Left renal cortex interstitium (tissue), 4 donors: ENCODE data around the gene SYT1. TPM values are rescaled to one million over a fixed set of nuclear protein-coding genes. Genes with fewer than 3 reads are reported as not detected.
A peak's percentile ranks its signal among the peaks of the same experiment; 100 is the strongest.

Source experiments
- DNase-seq, 4 donors: peaks; one replicate each; pipeline ENCODE4 v3.0.0-alpha.2; 2013; ENCODE audit warnings: low read depth in 4 of 4, low spot score in 2 of 4, missing footprints in 1 of 4
- polyA plus RNA-seq, 4 donors: library from polyadenylated mRNA; unstranded; fragments of 120-200 nt; gene quantifications; one replicate each; pipeline ENCODE4 v1.2.1, GENCODE V29; 2013; ENCODE audit not compliant: insufficient read length in 4 of 4

SYT1 gene
- polyA plus RNA-seq, 4 donors, result 17.5 to 27.4 (median 21.0) TPM

DNA sequence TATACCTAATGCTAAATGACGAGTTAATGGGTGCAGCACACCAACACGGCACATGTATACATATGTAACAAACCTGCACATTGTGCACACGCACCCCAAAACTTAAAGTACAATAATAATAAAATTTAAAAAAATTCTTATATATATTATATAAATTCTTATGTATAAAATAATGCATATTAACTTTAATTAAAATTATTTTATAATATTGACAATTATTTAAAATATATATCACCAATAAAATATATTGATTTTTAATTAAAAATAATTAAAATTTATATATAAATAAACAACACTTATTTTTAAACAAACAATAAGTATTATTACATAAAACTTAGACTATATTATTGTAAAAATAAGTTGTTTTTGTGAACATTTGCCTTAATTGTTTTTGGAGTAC lies 188.8 kb downstream of the SYT1 start:
- DNase-seq, result no peak

DNA sequence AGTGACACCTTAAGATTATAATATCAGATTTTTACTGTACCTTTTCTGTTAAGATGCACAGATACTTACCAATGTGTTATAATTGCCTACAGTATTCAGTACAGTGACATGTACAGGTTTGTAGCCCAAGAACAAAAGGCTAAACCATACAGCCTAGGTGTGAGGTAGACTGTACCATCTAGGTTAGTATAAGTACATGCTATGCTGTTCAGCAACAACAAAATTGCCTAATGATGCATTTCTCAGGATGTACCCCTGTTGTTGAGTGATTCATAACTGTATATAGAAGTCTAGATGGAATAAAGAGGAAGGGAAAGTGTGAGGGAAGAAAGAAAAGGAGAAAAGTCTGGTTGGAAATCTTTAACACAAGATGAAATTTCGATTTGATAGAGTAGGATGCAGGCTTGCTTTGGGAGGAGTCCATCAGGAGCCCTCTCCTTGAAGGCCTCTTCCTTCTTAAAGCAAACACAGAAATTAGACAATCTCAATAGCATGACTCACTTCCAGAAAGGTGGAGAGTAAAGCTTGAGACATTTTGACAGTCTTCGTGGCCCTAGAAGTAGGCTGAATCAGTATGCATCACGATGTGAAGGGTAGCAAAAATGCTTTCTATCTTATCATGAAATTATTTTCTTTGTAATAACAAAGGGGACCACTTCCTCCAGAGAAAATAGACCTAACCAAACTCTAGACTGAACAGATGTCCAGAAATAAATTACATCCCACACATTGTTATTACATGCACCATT lies 191.5 kb downstream of the SYT1 start:
- DNase-seq, result no peak

DNA sequence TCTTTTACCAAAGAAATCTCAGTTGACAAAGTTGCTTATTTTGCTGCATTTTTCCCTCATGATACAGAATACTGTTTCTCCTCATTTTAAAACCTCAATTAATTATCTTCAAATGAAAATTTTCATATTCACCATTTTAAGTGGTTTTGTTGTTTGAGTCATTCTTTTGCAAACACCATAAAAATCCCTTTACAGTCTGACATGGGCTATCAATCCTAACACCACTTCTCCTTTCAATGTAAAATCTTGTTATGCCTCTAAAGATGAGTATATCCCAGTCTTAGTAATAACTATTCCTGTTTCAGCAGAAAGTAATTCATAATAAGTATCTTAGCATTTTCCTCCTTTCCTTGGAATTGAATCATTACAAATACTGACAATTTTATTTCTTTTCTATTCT lies 192.2 kb downstream of the SYT1 start:
- DNase-seq, result no peak

DNA sequence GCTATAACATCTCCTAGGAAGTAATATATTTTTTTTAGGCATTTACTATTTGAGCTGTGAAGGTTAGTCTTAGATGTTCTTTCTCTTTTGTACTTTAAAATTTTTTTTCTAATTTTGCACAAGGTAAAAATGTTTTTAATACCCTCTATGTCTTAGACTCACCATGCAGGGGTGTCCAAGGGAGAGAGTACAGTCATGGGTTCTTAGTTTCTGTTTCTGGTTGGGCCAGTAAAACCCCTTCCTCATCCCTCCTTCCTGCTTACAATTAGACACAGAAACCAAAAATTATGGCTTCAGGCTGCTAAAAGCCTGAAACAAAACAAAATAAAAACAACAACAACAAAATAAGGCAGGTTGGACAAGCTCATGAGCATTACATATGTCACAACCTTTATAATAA lies 193.0 kb downstream of the SYT1 start:
- no peak for DNase-seq

DNA sequence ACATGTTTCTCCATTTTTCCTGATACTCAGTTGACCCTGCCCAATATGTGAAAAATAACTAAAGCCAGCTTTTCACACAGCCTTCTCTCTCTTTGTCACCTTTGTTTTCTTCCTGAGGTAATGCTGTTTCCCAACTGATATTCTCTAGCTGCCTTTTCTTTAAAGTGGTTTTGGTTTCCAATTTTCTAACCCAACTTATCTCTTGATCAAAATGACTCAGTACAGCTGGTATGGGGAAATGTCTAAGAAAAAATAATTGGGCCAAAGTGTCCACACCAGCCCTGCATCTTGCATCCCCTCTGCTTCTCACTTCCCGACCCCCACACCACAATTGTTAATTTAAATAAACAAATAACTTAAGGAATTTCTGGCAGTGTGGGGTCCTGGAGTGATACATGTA lies 193.8 kb downstream of the SYT1 start:
- DNase-seq, result no peak

DNA sequence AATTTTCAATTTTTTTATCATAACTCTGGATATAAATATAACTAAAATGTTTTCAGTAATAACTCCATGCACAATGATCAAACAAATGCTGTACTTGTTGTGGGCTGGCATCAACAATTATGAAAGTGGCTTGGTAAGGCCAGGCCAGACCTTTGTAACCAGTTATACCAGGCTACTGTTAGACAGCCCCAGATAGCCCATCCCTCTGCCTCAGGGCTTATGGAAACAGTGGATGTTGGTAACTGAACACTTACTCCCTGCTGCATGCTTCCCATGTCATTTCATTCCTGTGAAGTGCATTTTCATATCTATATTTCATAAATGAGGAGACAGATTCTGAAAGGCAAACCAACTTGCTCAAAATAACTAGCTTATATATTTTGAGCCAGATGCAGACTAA lies 195.0 kb downstream of the SYT1 start:
- DNase-seq, result no peak

DNA sequence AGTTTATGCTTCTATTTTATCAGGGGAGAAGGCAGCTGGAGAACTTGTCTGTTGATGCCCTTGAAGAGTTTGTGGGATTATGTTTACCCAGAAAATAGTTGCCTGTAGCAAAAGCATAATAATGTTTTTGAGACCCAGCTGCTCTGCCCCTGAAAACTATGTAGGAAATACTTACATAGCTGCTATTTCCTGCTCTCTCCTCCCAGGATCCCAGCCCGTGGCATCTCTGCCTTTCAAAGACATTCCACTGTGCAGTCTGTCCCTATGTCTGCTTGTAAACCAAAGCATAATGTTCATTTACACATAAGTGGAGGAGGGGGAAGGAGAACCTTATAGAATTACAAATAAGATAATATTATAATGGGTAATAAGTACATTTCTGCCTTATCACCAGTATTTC lies 198.7 kb downstream of the SYT1 start:
- DNase-seq, result no peak

DNA sequence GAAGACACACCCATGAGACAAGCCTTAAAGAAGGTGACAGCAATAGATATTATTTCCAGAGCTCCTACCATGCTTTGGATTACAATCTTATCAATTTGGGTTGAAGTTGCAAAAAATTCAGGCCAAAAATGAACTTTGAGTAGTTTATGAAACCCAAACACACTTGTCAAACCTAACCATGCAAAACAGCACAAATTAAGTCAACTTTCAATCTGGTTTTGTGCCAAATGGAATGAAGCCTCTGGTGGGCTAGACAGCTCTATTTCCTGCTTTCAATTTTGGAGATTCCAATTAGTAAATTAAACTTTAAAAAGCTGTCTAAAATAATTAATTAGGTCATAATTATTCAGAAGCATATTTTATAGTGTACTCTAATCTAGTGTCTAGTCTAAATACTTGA lies 203.4 kb downstream of the SYT1 start:
- DNase-seq, result no peak

DNA sequence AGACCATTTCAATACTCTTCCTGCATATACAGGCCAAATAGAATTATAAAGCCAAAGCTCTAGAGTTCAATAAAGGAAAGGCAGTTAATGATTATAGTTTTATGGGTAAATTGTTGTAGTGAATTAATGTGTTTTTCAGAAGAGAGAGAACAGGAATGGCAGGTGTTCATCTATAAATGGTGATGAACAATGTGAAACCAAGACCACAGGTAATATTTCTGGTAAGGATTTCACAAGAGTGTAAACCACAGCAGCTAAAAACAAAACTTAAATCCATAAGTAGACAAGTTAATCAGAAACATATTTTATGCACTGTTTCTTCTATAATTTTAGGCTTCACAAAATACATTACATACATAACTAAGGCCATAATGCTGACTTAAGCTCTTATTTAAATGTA lies 204.4 kb downstream of the SYT1 start:
- no peak for DNase-seq

DNA sequence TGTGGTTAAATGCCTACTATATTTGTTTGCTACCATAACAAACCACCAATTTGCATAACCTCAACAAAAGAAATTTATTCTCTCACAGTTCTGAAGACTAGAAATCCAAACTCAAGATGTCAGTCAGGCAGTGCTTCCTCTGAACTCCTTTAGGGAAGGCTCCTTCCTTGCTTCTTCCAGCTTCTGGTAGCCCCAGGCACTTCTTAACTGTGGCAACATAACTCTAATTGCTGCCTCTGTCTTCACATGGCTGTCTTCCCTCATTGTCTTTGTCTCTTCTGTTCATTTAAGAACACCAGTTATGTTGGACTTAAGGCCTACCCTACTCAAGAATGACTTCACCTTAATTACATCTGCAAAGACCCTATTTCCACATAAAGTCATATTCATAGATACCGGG lies 206.9 kb downstream of the SYT1 start:
- DNase-seq, result no peak

DNA sequence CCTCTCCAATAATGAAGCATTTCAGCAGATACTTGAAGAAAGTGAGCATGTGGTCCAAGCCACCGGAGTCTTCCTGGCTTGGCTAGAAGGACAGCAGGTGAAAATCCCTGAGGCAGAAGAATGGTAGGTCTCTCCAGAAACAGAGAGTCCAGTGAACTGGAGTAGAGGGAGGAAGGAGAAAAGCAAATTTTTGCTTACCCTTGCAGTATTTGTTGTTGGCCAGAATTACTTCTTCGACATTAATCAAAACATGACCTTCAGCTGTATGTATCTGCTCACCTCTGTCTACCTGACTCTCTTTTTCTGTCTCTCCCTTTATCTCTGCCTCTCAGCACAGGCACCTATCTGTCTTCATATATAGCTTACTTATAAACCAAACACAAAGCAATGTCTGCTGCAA lies 208.9 kb downstream of the SYT1 start:
- DNase-seq, result no peak

DNA sequence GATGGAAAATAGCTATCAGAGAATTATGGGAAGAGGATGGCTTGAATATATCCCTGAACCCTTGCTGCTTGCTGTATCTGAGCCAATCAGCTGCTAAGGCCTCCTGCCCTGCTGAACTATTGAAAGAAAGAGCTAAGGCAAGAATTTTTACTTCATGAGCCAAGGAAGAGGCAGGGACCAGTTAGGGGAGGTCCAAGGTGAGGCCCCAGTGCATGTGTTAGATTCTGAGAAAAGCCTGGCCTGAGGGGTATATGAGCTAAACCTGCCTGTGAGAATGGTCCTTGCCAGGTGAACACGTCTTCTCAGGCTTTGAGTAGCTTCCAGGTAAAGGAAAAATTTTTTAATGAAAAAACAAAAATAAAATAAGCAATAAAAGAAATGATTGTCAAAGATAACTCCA lies 218.0 kb downstream of the SYT1 start:
- no peak for DNase-seq

DNA sequence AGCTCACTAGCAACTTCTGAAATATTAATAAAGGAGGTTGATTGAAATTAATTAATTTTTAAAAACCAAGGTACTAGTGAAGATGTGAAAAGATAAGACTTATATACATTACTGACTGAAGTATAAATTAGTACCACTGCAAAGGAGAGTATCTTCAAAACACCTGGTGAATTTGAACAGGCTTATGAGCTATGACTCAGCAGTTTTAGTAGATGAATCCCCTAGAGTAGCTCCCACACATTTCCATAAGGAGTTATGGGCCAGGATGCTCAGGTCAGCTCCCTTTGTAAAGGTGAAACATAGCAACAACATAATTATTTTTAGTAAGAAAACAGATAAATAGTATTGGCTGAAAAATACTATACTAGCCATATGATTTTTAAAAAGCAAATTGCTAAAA lies 218.6 kb downstream of the SYT1 start:
- no peak for DNase-seq

DNA sequence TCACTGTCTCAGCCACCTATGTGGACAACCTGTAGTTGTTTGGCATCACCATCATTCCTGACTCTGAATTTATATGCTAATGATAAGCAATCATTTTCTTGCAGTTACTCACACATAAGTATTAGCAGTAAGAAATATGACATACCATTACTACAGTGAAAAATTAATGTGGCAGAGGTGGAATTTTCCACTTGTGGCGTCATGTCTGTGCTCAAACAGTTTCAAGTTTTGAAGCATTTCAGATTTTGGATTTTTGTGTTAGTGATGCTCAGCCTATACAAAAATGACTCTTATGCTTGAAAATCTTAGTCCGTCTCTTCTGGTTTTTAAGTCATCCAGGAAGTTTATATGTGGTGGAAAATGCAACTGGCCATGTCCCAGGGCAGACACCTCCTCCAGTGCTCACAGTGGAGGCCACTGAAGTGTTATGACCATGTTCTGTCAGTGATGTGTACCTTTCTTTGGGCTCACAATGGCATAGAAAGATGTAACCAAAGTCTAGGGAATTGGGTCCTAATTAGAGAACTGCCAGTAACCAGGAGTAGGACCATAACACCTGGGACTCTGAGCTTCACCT lies 220.6 kb downstream of the SYT1 start:
- no peak for DNase-seq

DNA sequence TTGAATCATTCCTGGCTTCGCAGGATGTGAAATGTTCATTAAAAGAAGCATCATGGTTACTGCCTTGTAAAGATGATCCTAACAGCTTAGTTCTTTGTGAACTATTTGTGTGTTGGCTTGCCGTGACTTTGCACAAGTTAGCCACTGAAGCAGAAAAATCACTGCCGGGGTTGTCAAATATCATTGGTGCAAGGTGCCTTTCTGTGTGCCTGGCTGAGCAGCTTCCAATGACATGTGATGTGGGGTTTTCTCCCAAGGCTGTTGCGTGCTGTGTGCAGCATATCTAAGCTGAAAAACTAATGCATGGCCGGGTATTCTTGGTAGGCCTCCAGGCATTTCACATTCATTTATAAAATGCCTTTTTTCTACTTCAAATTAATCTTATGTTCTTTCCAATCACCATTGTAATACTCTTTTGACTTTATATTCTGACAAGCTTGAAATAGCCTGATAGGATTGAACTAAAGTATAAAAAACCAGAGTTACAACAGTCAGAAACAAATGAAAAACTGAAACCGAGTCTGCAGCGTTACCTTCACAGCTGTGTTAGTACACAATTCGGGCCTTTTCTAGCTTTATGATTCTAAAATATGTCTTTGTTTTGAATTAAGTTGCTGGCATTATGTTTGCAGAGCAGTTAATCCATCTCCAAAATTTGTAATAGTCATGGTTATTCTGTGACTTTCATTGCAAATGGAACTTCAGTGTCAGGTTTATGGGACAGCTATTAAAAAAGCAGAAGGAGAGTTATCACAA lies 222.1 kb downstream of the SYT1 start:
- DNase-seq, result peak in 3 of 4 donors; percentile 24 to 34 (median 26)

DNA sequence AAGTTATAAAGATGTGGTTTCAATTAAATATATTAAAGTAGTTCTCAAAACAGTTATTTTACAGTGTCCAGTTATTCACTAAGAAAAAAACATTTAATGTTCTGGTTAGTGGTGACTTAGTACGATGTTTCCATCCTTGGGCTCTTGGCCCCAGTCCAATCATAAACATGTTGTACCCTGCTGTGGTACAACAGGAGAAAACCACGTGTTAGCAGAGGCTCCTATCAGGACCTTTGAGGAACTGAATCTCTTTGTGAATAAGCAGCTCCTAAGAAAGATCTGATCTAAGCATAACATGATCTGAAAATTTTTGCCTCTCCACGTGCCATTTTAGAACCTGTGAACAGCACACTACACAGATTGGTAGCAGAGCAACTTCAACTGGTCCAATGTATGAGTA lies 234.0 kb downstream of the SYT1 start:
- no peak for DNase-seq

DNA sequence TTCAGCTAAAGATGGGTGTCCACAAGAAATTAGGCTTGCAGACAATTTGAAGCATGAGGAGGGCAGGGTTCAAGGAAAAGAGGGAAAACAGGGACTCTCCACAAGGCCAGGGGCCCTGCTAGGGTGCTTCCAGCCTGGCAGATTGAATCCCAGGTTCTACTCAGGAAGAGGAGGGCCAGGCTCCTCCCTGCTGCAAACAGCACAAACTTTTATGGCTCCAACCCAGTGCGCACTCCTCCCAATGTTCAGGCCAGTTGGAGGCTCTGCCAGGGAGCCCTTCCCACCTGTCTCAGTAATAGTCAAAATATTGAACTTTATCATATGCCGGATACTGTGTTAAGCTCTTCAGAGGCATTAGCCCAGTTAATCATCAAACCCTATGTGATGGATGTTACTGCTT lies 244.4 kb downstream of the SYT1 start:
- no peak for DNase-seq

DNA sequence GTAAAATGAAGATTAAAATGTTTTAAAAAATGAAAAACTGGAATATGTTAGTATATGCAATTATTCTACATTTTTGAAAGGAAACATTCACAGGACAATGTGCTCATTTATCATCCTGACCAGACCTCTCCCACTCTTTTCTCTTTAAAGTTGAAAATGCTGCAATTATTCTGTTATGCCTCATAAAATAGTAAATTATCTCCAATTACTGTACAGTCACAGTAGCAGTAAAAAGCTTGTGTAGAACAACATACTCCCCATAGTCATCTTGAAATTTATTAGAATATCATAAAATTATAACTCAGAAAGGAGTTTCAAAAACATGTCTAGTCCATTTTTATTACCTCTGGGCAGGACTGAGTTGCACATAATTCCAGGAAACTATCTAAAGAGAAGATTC lies 250.3 kb downstream of the SYT1 start:
- DNase-seq, result no peak

DNA sequence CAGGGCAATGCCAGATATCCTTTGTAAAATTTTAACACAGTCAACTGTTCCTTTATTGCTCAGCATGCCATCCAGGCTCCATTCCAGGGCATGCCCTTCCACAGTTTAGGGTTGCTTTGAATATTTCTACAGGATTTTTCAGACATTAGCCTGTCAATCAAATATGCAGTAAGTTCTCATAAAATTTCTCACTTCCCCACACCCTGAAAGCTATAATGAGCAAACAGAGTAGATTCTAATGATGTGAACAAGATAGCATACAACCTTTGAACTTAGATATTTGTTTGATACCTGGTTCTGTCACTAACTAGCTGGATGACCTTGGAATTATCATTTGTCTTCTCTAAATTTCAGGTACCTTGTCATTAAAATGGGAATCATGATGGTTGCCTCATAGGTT lies 251.2 kb downstream of the SYT1 start:
- DNase-seq, result no peak

DNA sequence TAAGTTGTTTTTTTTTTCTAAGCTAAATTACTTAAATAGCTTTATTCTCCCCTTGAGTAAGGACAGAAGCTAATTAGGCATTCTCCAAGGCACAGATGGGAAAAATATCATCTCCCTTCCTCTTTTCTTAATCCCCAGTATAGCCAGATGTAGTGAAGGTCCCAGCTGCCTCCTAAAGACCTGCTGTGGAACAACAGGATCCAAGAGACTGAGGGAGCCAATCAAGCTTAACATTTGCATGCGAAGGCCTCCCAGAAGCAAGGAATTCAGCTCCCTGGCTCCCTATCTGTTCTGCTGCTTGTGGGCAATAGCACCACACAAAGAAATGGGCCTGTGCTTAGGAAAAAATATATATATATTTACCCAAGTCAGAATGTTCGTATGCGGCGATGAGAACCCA lies 255.2 kb downstream of the SYT1 start:
- no peak for DNase-seq

DNA sequence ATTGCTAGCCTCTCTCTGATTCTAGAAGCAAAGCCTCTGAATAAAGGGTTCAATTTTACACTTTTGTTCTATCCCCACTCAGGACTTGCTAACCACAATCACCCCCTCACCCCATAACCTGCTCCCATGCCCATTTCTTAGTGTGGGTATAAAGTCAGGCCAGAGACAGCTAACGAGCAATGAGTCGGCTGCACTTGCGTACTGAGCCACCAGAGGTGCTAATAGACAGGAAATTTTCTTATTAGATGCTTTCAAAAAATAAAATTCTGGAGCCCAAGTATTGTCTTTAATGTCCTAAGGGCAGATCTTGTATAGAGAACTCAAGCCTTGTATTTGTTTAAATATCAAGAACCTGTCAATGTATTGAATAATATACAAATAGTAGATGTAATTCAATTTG lies 256.9 kb downstream of the SYT1 start:
- no peak for DNase-seq

DNA sequence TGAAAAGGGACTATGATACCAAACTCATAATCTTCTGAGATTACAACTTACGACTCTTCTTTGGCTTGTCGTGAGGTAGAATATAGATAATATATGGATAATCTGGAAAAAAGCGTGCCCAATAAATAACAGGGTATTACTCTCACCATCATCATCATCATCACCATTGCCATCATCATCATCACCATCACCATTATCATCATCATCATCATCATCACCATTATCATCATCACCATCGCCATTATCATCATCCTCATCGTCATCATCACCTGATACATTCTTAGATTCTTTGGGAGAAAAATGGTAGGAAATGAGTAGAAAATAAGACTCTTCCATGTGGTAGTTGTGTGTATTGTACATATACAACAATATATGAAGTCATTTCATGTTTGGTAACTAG lies 259.8 kb downstream of the SYT1 start:
- no peak for DNase-seq
